HEK293T (cell line): ENCODE data around the gene FRS2.

Experiments
- CTCF ChIA-PET: fragments of 350-600 bp; formaldehyde crosslinking; extraction: SDS; loops from one replicate; lab custom pipeline; 2021; ENCODE audit warnings: antibody characterized with exemption, inconsistent platforms; lab: Yijun Ruan, JAX
- POLR2A ChIA-PET: fragments of 350-600 bp; formaldehyde crosslinking; extraction: SDS; loops from one replicate; lab custom pipeline; 2020; ENCODE audit warnings: antibody characterized with exemption, inconsistent platforms; lab: Yijun Ruan, JAX
- DNase-seq: peaks from one replicate; pipeline ENCODE4 v3.0.0; 2012; ENCODE audit warnings: mixed read lengths; ENCODE audit errors: extremely low spot score
- ARNT ChIP-seq: fragments of 450-650 bp; IDR thresholded peaks from 2 replicates; pipeline ENCODE4 v1.6.1; 2017; ENCODE audit warnings: mild to moderate bottlenecking
- BHLHE40 ChIP-seq: fragments of 450-650 bp; IDR thresholded peaks from 2 replicates; pipeline ENCODE4 v1.6.1; 2016; ENCODE audit warnings: mild to moderate bottlenecking, moderate library complexity, borderline replicate concordance
- CTBP1 ChIP-seq: fragments of 450-650 bp; IDR thresholded peaks from 2 replicates; pipeline ENCODE4 v1.6.1; 2016; ENCODE audit warnings: borderline replicate concordance
- ELF4 ChIP-seq: fragments of 450-650 bp; IDR thresholded peaks from 2 replicates; pipeline ENCODE4 v1.6.1; 2017; ENCODE audit warnings: antibody characterized with exemption
- FOXA1 ChIP-seq: fragments of 450-650 bp; IDR thresholded peaks from 2 replicates; pipeline ENCODE4 v1.6.1; 2016; ENCODE audit warnings: mild to moderate bottlenecking
- FOXK2 ChIP-seq: fragments of 450-650 bp; IDR thresholded peaks from 2 replicates; pipeline ENCODE4 v1.6.1; 2016; ENCODE audit warnings: mild to moderate bottlenecking
- FOXM1 ChIP-seq: fragments of 450-650 bp; IDR thresholded peaks from 2 replicates; pipeline ENCODE4 v1.6.1; 2017; ENCODE audit warnings: mild to moderate bottlenecking, borderline replicate concordance
- HDGF ChIP-seq: fragments of 450-650 bp; IDR thresholded peaks from 2 replicates; pipeline ENCODE4 v1.6.1; 2017; ENCODE audit warnings: antibody characterized with exemption, borderline replicate concordance
- L3MBTL2 ChIP-seq: fragments of 450-650 bp; conservative IDR thresholded peaks from 2 replicates; pipeline ENCODE4 v1.6.1; 2016; ENCODE audit warnings: mild to moderate bottlenecking
- LEF1 ChIP-seq: fragments of 450-650 bp; IDR thresholded peaks from 2 replicates; pipeline ENCODE4 v1.6.1; 2017; ENCODE audit warnings: mild to moderate bottlenecking, borderline replicate concordance
- NFRKB ChIP-seq: fragments of 450-650 bp; IDR thresholded peaks from 2 replicates; pipeline ENCODE4 v1.6.1; 2016; ENCODE audit warnings: mild to moderate bottlenecking, moderate library complexity
- PKNOX1 ChIP-seq: fragments of 450-650 bp; IDR thresholded peaks from 2 replicates; pipeline ENCODE4 v1.6.1; 2016
- SP1 ChIP-seq: fragments of 450-650 bp; IDR thresholded peaks from 2 replicates; pipeline ENCODE4 v1.6.1; 2017
- SUZ12 ChIP-seq: fragments of 450-650 bp; IDR thresholded peaks from 2 replicates; pipeline ENCODE4 v1.6.1; 2016; ENCODE audit warnings: mild to moderate bottlenecking
- TARDBP ChIP-seq: fragments of 450-650 bp; IDR thresholded peaks from 2 replicates; pipeline ENCODE4 v1.6.1; 2016
- ZNF384 ChIP-seq: fragments of 450-650 bp; IDR thresholded peaks from 2 replicates; pipeline ENCODE4 v1.6.1; 2016

FRS2 gene

GRCh38 chr12:69469854-69470188 is 367 bp upstream of the FRS2 start:
- ChIA-PET POLR2A (interaction anchor here (0.6 to 2.0 kb wide), 8 partner anchors 15 to 116 kb away, joined by 3 to 8 read pairs (median 5); partner anchors contain the start of gene CCT2), CTCF (interaction anchor here (0.6 to 1.2 kb wide), 2 partner anchors 76 to 103 kb away, joined by 3 read pairs; no protein-coding TSS in a partner anchor)
- no peak for DNase-seq
- TF ChIP-seq CTBP1 (no peak), PKNOX1 (no peak), BHLHE40 (no peak), FOXA1 (no peak), FOXK2 (no peak), LEF1 (no peak), L3MBTL2 (no peak), ARNT (no peak)

- ChIA-PET POLR2A (interaction anchor here (1.4 to 2.0 kb wide), 3 partner anchors 13 to 115 kb away, joined by 5 to 6 read pairs (median 6); partner anchors contain the start of gene CCT2), CTCF (no interaction called here)
- no peak for DNase-seq
- TF ChIP-seq ARNT: no peak
- no peak for TF ChIP-seq HDGF
- TF ChIP-seq FOXK2: no peak
- no peak for TF ChIP-seq BHLHE40
- TF ChIP-seq TARDBP: no peak
- no peak for TF ChIP-seq LEF1
- no peak for TF ChIP-seq NFRKB
- no peak for TF ChIP-seq FOXA1
- no peak for TF ChIP-seq FOXM1
- TF ChIP-seq PKNOX1: no peak
Observed at GRCh38 chr12:69471076-69471430, 865 bp downstream of the FRS2 start.

GRCh38 chr12:69471667-69472385 is 1.6 kb downstream of the FRS2 start:
- ChIA-PET CTCF (interaction anchor here (0.7 kb wide), 1 partner anchor 99 kb away, joined by 8 read pairs; no protein-coding TSS in a partner anchor), POLR2A (no interaction called here)
- TF ChIP-seq BHLHE40: no peak
- TF ChIP-seq ELF4: no peak
- no peak for TF ChIP-seq TARDBP
- no peak for TF ChIP-seq FOXA1
- no peak for TF ChIP-seq SUZ12
- TF ChIP-seq PKNOX1: no peak
- TF ChIP-seq FOXK2: no peak
- no peak for TF ChIP-seq LEF1
- DNase-seq: no peak

- TF ChIP-seq FOXA1 (no peak), FOXM1 (no peak), TARDBP (no peak), PKNOX1 (no peak; the same call in 1 of the 2 replicates), ELF4 (no peak), HDGF (no peak), CTBP1 (no peak), SP1 (no peak), ARNT (no peak), FOXK2 (no peak), L3MBTL2 (no peak), LEF1 (no peak)
- no peak for DNase-seq
- ChIA-PET CTCF (no interaction called here), POLR2A (no interaction called here)
Observed at GRCh38 chr12:69473262-69473661, 3.1 kb downstream of the FRS2 start.

GRCh38 chr12:69474456-69474855 is 4.3 kb downstream of the FRS2 start:
- CTCF ChIA-PET: no interaction called here
- DNase-seq: no peak
- TF ChIP-seq L3MBTL2 (no peak), ARNT (no peak), ZNF384 (no peak), NFRKB (no peak), HDGF (no peak), LEF1 (no peak), FOXM1 (no peak), FOXA1 (no peak), FOXK2 (no peak), BHLHE40 (no peak), CTBP1 (no peak), TARDBP (no peak), SUZ12 (no peak), ELF4 (no peak), PKNOX1 (no peak), SP1 (no peak)
- POLR2A ChIA-PET: no interaction called here
